Measurements from ENCODE around the gene SYT15.
"Not testable (repeated sequence)": the region's sequence is repeated elsewhere in the genome, so short reads cannot be mapped to it uniquely, and the experiment has no call there.

The SYT15 gene

GRCh38 chr10:46555713-46556514, 23.0 kb upstream of the SYT15 start:
- Histone ChIP-seq H3K36me3 (ENCODE audit: control insufficient read depth, insufficient read depth, low read length) (peaks cover 3% of the 10 kb centered on the region), H3K27me3 (ENCODE audit: control insufficient read depth, insufficient read depth, low read length) (peaks cover 39% of the 10 kb centered on the region), H3K4me3 (ENCODE audit: low read length) (peak overlapping the region; percentile 37), H3K4me1 (ENCODE audit: control insufficient read depth, insufficient read depth, low read length) (peaks cover 64% of the 10 kb centered on the region), H3K9ac (ENCODE audit: low read length) (peak overlapping the region; percentile 70), H3K9me3 (ENCODE audit: control insufficient read depth, low read length) (no peaks in the 10 kb centered on the region)

- H3K9ac ChIP-seq (ENCODE audit: low read length) = peak within 1 kb of the TSS; percentile 70
- no peaks in the 10 kb centered on the region for H3K9me3 ChIP-seq (ENCODE audit: control insufficient read depth, low read length)
- peaks cover 60% of the 10 kb centered on the region for H3K4me1 ChIP-seq (ENCODE audit: control insufficient read depth, insufficient read depth, low read length)
- peaks cover 41% of the 10 kb centered on the region for H3K27me3 ChIP-seq (ENCODE audit: control insufficient read depth, insufficient read depth, low read length)
- H3K36me3 ChIP-seq (ENCODE audit: control insufficient read depth, insufficient read depth, low read length) = peaks cover 3% of the 10 kb centered on the region
- peak within 1 kb of the TSS; percentile 37 for H3K4me3 ChIP-seq (ENCODE audit: low read length)
Observed at GRCh38 chr10:46556515-46557318, 22.2 kb upstream of the SYT15 start, which contains the start of gene GPRIN2. TSS of gene GPRIN2 (minus strand) at chr10:46556658. CDS start at chr10:46550736, 5,922 bp downstream.

GRCh38 chr10:46557319-46558121, 21.4 kb upstream of the SYT15 start:
- Histone ChIP-seq H3K4me3 (ENCODE audit: low read length) (no peak overlapping the region), H3K9ac (ENCODE audit: low read length) (no peak overlapping the region), H3K36me3 (ENCODE audit: control insufficient read depth, insufficient read depth, low read length) (no peaks in the 10 kb centered on the region), H3K9me3 (ENCODE audit: control insufficient read depth, low read length) (no peaks in the 10 kb centered on the region), H3K4me1 (ENCODE audit: control insufficient read depth, insufficient read depth, low read length) (peaks cover 52% of the 10 kb centered on the region), H3K27me3 (ENCODE audit: control insufficient read depth, insufficient read depth, low read length) (peaks cover 41% of the 10 kb centered on the region)

DNA sequence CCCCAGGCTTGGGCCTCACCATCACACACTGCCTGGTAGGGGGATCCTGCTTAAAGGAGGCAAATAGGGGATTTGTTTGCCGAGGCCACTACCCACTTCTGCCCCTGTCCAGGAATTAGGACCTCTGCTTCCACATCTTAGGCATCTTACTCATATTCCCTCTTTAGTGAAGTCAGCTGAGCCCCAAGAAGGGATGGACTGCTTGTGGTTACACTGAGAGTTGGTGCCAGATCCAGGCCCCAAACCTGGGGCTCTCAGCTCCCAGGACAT, 20.9 kb upstream of the SYT15 start:
- Histone ChIP-seq H3K4me3 (ENCODE audit: low read length) (no peak overlapping the region), H3K4me1 (ENCODE audit: control insufficient read depth, insufficient read depth, low read length) (peaks cover 47% of the 10 kb centered on the region), H3K9ac (ENCODE audit: low read length) (no peak overlapping the region), H3K9me3 (ENCODE audit: control insufficient read depth, low read length) (no peaks in the 10 kb centered on the region), H3K36me3 (ENCODE audit: control insufficient read depth, insufficient read depth, low read length) (no peaks in the 10 kb centered on the region), H3K27me3 (ENCODE audit: control insufficient read depth, insufficient read depth, low read length) (peaks cover 41% of the 10 kb centered on the region)

DNA sequence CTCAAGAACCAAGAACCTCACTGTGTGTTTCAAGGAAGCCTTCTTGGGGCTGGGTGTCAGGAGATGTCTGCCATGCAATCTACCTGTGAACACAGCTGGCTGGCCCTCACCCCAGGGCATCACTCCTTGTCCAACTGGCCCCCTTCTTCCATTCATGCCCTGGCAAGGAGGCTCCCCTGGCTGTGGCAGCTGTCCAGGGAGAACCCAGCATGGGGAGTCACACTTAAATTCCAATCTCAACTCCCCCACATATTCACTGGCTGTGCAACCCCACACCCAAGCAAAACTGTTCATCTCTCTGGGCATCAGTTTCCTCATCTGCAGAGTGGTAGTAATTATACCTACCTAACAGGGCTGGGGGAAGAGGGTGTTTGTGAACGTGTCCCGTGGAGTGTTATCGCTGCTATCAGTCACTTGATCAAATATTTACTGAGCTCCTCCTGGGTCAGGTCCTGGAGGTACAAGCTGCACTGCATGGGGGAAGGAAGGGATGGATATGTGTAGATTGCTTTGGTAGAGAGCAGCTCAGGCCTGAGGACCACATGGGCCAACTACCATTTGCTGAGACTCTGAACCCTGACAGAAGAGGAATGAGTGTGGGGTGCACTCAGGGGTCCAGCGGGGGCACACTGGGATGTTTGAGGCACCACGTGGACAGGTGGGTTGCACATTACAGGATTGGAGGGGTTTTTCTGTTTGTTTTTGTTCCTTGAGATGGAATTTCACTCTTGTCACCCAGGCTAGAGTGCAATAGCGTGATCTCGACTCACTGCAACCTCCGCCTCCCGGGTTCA, 20.3 kb upstream of the SYT15 start:
- Histone ChIP-seq H3K4me1 (ENCODE audit: control insufficient read depth, insufficient read depth, low read length) (peaks cover 41% of the 10 kb centered on the region), H3K27me3 (ENCODE audit: control insufficient read depth, insufficient read depth, low read length) (peaks cover 41% of the 10 kb centered on the region), H3K4me3 (ENCODE audit: low read length) (no peak overlapping the region), H3K36me3 (ENCODE audit: control insufficient read depth, insufficient read depth, low read length) (no peaks in the 10 kb centered on the region), H3K9ac (ENCODE audit: low read length) (no peak overlapping the region), H3K9me3 (ENCODE audit: control insufficient read depth, low read length) (no peaks in the 10 kb centered on the region)

DNA sequence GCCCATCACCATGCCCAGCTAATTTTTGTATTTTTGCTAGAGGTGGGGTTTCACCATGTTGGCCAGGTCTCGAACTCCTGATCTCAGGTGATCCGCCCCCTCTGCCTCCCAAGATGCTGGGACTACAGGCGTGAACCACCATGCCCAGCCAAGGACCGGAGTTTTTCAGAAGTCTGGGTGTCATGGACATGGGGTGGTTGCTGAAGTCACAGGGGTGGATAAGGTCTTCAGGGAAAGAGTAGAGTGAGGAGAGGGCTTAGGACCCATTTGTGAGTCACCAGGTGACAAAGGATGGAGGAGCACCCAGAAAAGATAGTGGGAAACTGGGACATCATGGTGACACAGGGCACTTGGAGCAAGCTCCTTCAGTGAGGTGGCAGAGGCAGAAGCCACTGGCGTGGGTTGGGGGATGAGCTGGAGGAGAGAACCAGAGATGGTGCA, 19.7 kb upstream of the SYT15 start:
- H3K27me3 ChIP-seq (ENCODE audit: control insufficient read depth, insufficient read depth, low read length) = peaks cover 41% of the 10 kb centered on the region
- peaks cover 35% of the 10 kb centered on the region for H3K4me1 ChIP-seq (ENCODE audit: control insufficient read depth, insufficient read depth, low read length)
- H3K9me3 ChIP-seq (ENCODE audit: control insufficient read depth, low read length) = no peaks in the 10 kb centered on the region
- no peak overlapping the region for H3K9ac ChIP-seq (ENCODE audit: low read length)
- no peaks in the 10 kb centered on the region for H3K36me3 ChIP-seq (ENCODE audit: control insufficient read depth, insufficient read depth, low read length)
- H3K4me3 ChIP-seq (ENCODE audit: low read length) = no peak overlapping the region

- Histone ChIP-seq H3K27me3 (ENCODE audit: control insufficient read depth, insufficient read depth, low read length) (peaks cover 39% of the 10 kb centered on the region), H3K9me3 (ENCODE audit: control insufficient read depth, low read length) (no peaks in the 10 kb centered on the region), H3K36me3 (ENCODE audit: control insufficient read depth, insufficient read depth, low read length) (no peaks in the 10 kb centered on the region), H3K4me1 (ENCODE audit: control insufficient read depth, insufficient read depth, low read length) (peaks cover 31% of the 10 kb centered on the region), H3K4me3 (ENCODE audit: low read length) (no peak overlapping the region), H3K9ac (ENCODE audit: low read length) (no peak overlapping the region)
Observed at GRCh38 chr10:46560381-46560780, 18.5 kb upstream of the SYT15 start.

GRCh38 chr10:46560952-46561351, 18.0 kb upstream of the SYT15 start:
- no peak overlapping the region for H3K4me3 ChIP-seq (ENCODE audit: low read length)
- no peaks in the 10 kb centered on the region for H3K36me3 ChIP-seq (ENCODE audit: control insufficient read depth, insufficient read depth, low read length)
- H3K9me3 ChIP-seq (ENCODE audit: control insufficient read depth, low read length) = no peaks in the 10 kb centered on the region
- H3K9ac ChIP-seq (ENCODE audit: low read length) = no peak overlapping the region
- peaks cover 33% of the 10 kb centered on the region for H3K27me3 ChIP-seq (ENCODE audit: control insufficient read depth, insufficient read depth, low read length)
- H3K4me1 ChIP-seq (ENCODE audit: control insufficient read depth, insufficient read depth, low read length) = peaks cover 25% of the 10 kb centered on the region

GRCh38 chr10:46565591-46566332, 13.2 kb upstream of the SYT15 start:
- H3K36me3 ChIP-seq (ENCODE audit: control insufficient read depth, insufficient read depth, low read length); H3K9me3 ChIP-seq (ENCODE audit: control insufficient read depth, low read length); H3K4me1 ChIP-seq (ENCODE audit: control insufficient read depth, insufficient read depth, low read length); H3K9ac ChIP-seq (ENCODE audit: low read length); H3K27me3 ChIP-seq (ENCODE audit: control insufficient read depth, insufficient read depth, low read length); H3K4me3 ChIP-seq (ENCODE audit: low read length): not testable (repeated sequence)

GRCh38 chr10:46567151-46567550, 11.8 kb upstream of the SYT15 start:
- not testable (repeated sequence) for H3K9ac ChIP-seq (ENCODE audit: low read length); H3K4me3 ChIP-seq (ENCODE audit: low read length); H3K27me3 ChIP-seq (ENCODE audit: control insufficient read depth, insufficient read depth, low read length); H3K9me3 ChIP-seq (ENCODE audit: control insufficient read depth, low read length); H3K4me1 ChIP-seq (ENCODE audit: control insufficient read depth, insufficient read depth, low read length); H3K36me3 ChIP-seq (ENCODE audit: control insufficient read depth, insufficient read depth, low read length)

DNA sequence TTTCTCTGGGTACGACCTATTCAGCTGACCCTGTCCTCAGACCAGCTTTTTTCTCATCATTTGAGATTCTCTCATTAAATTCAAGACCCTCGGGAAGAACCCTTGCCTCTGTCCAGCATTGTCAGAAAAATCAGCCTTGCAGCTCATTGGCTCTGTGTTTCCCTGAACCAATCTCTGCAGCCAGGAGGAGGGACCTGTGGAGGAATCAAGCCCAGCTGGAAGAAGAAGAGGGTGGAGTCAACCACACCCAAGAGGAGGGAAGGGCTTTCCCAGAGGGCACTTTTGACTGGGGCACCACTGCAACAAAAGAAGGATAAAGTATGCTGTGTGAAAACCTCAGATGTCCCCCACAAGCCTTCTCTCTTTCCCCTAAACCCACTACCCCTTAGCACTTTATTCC, 8.3 kb upstream of the SYT15 start:
- not testable (repeated sequence) for H3K4me3 ChIP-seq (ENCODE audit: low read length); H3K9ac ChIP-seq (ENCODE audit: low read length); H3K27me3 ChIP-seq (ENCODE audit: control insufficient read depth, insufficient read depth, low read length); H3K9me3 ChIP-seq (ENCODE audit: control insufficient read depth, low read length); H3K36me3 ChIP-seq (ENCODE audit: control insufficient read depth, insufficient read depth, low read length); H3K4me1 ChIP-seq (ENCODE audit: control insufficient read depth, insufficient read depth, low read length)

Data from mucosa of stomach (tissue), 1 donor.